Stimulated activated naive CD8-positive, alpha-beta T cell treated with anti-CD3 and anti-CD28 coated beads, Interleukin-15, Interleukin-2, amounts not matched to agents 100 U/mL and 50 U/mL, for 24 hours (primary cell): ENCODE results near the gene DNAJB13.

Experiments
- ATAC-seq: fragments of 150-1000 bp; cut with Tn5 transposase; one replicate; pipeline ENCODE4 v1.10.0; 2021
- DNase-seq: peaks from one replicate; pipeline ENCODE4 v3.0.0; 2021

Gene DNAJB13

GRCh38 chr11:74000307-74001133 lies 49.7 kb downstream of the DNAJB13 start:
- ATAC-seq (no peak), DNase-seq (no peak)

GRCh38 chr11:74001822-74002286 lies 51.0 kb downstream of the DNAJB13 start:
- DNase-seq (no peak), ATAC-seq (no peak)

- DNase-seq (no peak), ATAC-seq (no peak)
These were observed 52.0 kb downstream of the DNAJB13 start for GRCh38 chr11:74002832-74003231.

- DNase-seq (no peak), ATAC-seq (no peak)
These were observed 53.3 kb downstream of the DNAJB13 start for GRCh38 chr11:74004046-74004695.

GRCh38 chr11:74004759-74005615 lies 54.2 kb downstream of the DNAJB13 start:
- peak; percentile 99 for ATAC-seq
- DNase-seq: peak; percentile 79

GRCh38 chr11:74005721-74006517 lies 55.1 kb downstream of the DNAJB13 start:
- ATAC-seq (no peak), DNase-seq (no peak)

- ATAC-seq: no peak
- DNase-seq: no peak
These were observed 56.0 kb downstream of the DNAJB13 start for GRCh38 chr11:74006743-74007304.

GRCh38 chr11:74007691-74008372 lies 57.0 kb downstream of the DNAJB13 start:
- DNase-seq: no peak
- no peak for ATAC-seq

- DNase-seq: no peak
- ATAC-seq: no peak
These were observed 57.8 kb downstream of the DNAJB13 start, which contains the start of gene UCP3 for GRCh38 chr11:74008373-74009229. TSS of gene UCP3 (minus strand) at chr11:74009085. CDS start at chr11:74007042, 2,043 bp downstream.

- no peak for ATAC-seq
- no peak for DNase-seq
These were observed 58.4 kb downstream of the DNAJB13 start for GRCh38 chr11:74009230-74009547.

GRCh38 chr11:74009675-74010305 lies 59.0 kb downstream of the DNAJB13 start:
- no peak for DNase-seq
- no peak for ATAC-seq

GRCh38 chr11:74010306-74011300 lies 59.8 kb downstream of the DNAJB13 start:
- ATAC-seq: no peak
- no peak for DNase-seq

- DNase-seq (peak; percentile 64), ATAC-seq (peak; percentile 84)
These were observed 60.7 kb downstream of the DNAJB13 start for GRCh38 chr11:74011360-74012073.

GRCh38 chr11:74012074-74012809 lies 61.4 kb downstream of the DNAJB13 start:
- DNase-seq (no peak), ATAC-seq (no peak)

- ATAC-seq (no peak), DNase-seq (no peak)
These were observed 62.3 kb downstream of the DNAJB13 start for GRCh38 chr11:74013141-74013540.

GRCh38 chr11:74014880-74015279 lies 64.1 kb downstream of the DNAJB13 start:
- no peak for DNase-seq

More at GRCh38 chr11:74014880-74015279, 64.1 kb downstream of the DNAJB13 start:
- ATAC-seq: no peak
